GM21515 (cell line): ENCODE data around the gene BHLHA15.

ENCODE experiments used
- ATAC-seq: cut with Tn5 transposase; IDR thresholded peaks from one replicate; pipeline ENCODE4 v1.9.1; 2021; ENCODE audit not compliant: unreplicated experiment

Gene BHLHA15

DNA sequence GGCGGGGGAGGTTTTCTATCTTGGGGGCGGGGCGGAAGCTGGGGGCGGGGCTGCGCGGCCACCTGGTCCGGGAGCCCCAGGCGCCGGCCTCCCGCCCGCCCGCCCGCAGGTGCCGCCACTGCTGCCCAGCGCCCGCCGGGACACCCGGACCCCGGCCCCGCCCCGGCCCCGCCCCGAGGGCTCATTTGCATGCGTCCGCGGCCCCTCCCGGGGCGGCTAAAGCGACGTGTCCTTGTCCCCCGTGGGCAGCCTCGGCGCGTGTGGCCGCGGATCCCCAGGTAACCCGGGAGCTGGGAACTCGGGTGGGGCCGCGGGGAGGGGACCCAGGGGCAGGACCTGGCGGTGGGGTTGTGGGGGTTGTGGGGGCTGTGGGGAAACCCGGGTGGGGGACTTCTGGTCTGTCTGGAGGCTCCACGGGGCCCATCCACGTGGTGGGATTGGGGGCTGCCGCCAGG lies at the start of gene BHLHA15:
Gene BHLHA15 (plus strand): TSS at position 219 of the 455 bp plus-strand sequence. CDS start 871 bp downstream, outside the sequence.
- ATAC-seq, result no peak

DNA sequence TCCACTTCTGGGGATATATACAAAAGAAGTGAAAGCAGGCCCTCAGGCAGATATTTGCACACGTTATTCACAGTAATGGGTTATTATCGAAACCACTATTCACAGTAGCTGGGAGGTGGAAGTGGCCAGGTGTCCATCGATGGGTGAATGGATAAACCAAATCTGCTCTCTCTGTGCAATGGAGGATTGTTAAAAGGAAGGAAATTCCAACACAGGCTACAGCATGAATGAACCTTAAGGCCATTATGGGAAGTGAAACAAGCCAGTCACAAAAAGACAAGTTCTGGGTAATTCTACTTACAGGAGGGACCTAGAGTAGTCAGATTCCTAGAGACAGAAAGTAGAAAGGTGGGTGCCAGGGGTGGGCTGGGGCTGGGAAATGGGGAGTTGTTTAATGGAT lies 48.5 kb upstream of the BHLHA15 start:
- no peak for ATAC-seq

DNA sequence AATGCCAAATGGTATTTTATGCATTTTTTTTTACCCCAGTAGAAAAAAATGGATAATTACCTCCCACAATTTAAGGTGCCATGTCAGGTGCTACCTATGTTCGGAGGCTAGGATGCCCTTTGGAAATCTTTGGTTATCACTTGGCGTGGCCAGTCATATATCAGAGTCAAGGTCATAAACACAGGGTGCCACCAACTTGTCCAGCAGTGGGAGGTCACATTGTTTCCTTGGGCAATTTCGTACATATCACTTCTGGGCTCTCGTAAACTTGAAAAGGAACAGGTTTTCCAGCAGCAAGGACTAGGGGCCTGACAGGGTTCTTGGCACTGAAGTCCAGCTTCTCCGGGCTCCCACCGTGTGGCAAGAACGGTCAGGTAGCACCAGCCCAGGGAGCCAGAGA lies 48.0 kb upstream of the BHLHA15 start:
- ATAC-seq, result no peak

DNA sequence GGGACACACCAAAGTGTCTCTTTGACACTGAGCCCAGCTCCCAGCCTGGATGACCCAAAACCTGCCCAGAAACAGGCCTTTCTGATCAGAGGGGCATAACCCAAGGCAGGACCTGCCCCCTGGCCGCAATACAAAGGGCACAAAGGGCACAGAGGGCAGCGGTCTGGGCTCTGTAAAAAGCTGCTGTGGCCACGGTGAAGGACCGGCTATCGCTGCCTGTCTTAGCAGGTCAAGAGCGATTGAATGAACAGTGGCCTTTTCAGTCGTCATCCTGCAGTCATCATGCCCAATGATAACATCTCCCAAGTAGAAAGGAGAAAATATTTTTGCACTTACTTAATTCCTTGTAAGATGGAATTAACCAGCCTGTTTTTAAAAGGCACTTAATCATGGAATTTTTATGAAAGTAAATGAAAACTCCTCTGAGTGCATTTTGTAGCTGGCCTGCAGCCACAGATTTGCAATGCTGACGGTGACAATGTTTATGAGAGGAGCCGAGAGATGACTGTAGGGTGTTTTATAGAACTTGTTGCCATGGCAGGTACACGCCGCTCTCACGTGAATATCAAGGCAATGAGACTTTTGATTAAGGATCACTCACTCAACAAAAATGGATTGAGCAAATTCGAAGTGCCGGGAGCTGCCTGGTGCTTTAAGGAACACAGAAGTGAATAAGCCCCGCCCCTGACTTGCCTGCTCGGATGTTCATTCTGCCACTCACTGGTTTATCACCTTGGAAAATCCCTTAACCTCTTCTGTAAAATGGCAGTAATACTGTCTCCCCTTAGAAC lies 47.3 kb upstream of the BHLHA15 start:
- no peak for ATAC-seq

DNA sequence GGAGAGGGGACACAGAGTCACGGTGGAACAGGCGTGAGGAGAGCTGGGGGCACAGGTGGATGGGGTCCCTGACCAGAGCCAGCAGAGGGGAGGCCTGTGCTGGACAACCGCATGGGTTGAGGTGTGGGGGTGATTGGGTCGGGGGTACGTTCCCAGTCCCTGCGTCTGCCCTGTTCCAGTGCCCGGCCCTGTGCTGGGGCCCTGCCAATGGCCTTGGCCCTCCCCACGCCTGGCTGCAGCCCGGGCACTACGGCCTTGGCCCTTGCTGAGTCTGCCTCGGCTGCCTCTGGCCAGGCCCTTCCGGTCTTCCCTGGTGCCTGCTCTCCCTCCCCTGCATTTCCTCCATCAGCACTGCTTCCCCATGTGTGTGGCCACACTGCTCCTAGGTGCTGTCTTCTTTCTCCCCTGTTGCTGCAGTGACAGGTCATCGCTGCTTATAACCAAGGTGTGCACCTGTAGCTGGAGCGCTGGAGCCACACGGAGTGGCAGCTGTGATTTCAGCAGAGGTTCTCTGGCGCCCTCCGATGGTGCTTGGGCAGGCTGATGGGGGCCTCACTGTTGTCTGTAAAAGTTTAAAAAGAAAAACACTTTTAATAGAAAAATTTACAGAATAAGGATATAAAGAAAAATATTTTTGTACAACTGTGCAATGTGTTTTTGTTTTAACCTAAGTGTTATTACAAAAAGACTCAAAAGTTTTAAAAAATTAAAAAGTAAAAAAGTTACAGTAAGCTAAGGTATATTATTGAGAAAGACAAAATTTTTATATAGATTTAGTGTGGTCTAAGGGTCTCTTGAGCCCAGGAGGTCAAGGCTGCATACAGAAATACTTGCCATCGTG lies 45.2 kb upstream of the BHLHA15 start:
- ATAC-seq, result no peak

DNA sequence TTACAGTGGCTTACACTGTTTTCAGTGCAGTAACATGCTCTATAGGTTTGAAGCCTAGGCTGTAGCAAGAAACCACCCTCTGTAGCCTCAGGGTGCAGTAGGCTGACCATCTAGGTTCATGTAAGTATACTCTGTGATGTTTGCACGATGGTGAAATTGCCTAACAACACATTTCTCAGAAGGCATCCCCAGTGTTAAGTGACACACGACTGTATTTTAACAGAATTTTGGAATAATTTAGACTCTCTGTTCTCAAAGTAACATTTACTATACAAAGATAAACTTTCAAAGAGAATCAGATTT lies 44.6 kb upstream of the BHLHA15 start:
- ATAC-seq, result no peak

DNA sequence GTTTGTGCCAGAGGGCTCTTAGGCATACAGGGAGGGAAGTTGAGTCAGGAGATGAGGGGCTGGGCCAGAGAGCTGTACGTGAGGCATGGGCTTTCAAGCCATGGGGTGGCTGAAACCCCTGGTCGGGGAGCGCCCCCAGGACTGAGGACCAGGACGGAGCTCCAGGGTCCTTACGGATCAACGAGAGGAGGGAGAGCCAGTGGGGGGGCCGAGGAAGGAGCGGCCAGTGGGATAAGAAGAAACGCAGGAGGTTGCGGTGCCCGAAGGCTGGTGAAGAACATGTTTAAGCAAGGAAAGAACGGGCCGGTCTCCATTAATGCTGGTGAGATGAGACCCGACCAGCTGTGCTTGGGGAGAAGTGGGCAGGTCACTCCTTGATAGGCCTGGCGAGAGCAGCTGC lies 43.6 kb upstream of the BHLHA15 start:
- ATAC-seq, result no peak

DNA sequence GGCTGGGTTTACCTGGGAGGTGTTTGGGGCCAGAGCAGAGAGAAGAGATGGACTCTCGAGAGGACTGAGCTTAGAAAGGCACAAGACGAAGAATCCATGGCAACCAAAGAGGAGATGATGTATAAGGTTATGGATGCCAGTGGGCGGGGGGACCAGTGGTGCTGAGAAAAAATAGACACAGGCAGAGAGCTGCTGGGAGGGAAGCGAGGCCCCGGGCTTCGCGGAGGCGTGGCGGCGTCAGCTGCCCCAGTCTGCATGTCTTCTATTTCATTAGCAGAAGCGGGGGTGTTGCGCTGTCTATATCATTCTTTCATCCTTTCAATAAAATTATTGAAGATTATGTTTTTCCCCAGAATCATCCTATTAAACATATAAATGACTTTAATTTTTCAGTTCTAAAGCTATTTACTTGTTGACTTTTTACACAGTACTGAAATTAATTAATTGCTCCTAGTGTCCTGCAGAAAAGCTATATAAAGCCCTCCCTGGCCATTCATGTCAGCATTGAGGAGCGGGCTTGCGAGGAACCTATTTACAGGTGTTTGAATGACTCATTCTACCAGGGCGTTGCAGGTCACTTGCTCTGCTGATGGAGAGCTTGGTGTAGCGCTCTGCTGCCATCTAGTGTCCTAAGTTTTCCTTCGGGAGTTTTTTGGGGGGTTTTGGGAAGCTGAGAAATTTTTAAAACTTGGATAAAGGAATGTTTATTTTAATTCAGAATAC lies 42.9 kb upstream of the BHLHA15 start:
- ATAC-seq, result no peak

DNA sequence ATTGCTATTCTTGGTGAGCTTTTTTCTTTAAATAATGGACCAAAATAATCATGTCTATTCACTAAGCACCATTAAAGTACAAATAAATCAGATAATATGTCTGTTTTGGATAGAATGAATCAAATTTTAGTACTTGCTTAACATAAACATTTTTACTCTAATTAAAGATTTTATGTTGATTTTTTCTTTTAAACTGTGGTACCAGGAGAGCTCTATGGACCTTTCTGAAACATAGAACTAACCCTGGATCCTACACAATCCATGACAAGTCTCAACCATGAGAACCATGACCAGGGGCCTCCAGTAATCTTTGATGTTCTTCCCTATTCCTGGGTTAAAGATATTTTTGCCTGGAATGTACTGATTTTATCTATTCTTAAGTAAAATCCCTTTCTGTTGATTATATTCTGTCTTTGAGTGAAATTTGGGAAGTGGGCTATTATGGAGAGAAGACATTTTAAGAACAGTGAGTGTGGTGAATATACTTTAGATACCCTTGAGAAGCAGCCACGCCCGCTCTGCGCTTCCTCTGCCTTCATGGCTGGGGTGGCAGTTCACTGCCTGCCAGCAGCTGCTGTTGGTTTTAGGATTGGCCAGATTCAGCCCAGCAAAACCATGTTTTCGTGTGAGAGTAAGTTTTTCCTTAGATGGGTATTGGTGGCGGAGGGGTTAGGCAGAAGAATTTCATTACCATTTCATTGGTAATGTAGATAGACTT lies 42.2 kb upstream of the BHLHA15 start:
- no peak for ATAC-seq

DNA sequence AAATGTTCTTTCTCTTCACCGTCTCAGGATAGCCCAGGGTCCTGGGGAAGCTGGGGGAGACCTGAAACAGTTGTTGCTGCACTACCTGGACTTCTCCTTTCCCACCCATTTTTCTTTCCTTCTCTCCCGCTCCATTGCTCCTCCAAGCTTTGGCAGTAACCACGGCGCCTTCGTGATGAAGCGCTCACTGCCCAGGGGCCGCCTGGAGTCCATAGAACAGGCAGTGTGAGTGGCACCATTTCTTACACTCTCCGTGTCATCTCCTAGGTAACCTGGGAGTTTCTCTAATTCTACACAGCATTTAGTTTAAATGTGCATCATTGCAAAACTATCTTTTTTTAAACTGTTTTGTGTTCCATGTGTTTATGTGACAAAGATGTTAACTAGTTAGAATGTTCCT lies 40.3 kb upstream of the BHLHA15 start:
- ATAC-seq, result no peak

DNA sequence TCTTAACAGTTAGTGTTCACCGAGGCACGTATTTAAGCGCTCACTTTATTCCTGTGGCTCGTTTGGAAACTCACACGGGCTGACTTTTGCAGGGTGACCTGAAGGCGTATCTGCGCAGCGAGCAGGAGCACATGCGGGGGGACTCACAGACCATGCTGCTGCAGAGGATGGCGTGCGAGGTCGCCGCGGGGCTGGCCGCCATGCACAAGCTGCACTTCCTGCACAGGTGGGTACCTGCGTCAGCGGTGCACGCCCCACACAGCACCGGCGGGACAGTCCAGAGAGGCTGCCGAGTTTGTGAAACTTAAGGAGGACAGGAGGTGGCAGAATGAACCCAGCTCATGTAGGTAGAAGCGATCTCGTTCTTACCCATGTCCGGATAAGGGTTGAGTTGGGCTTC lies 39.8 kb upstream of the BHLHA15 start:
- no peak for ATAC-seq

DNA sequence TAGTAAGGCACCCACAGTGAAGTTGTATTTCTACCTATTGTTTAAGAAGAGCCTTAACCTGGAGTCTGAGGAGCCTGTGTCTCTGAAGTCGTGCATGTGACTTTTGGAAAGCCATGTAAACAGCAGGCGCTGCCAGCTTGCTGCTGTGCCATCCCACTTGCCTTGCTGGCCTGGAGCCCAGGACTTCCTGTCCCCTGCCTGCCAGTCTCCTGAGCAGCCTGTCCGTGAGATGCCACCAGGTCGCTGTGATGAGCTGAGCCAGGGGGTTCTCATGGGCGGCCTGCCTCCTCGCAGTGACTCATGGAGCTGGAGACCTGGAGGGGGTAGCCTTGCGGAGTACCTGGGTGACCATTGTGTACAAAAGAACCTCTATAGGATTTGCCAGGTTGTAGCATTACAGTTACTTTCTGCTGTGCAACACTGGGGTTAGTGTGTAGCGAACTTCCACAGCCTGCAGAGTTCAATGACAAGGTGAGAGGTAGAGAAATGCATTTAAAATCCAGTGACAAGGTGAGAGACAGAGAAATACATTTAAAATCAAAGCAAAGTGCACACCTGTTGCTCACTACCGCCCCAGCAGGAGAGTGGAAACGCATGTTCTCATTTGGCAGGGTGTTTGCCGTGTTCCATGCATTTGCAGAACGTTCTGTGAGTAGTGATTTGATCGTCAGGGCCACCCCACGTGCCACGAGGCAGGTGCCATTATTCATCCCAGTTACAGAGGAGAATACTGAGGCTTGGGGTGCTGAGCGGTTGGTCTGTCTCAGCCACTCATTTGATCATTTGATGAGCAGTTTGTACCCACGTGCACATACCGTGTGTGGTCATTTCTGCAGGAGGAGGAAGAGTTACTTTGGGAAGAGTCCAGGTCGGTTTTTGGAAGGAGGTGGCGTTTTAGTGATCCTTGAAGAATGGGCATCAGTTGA lies 36.6 kb upstream of the BHLHA15 start:
- no peak for ATAC-seq

DNA sequence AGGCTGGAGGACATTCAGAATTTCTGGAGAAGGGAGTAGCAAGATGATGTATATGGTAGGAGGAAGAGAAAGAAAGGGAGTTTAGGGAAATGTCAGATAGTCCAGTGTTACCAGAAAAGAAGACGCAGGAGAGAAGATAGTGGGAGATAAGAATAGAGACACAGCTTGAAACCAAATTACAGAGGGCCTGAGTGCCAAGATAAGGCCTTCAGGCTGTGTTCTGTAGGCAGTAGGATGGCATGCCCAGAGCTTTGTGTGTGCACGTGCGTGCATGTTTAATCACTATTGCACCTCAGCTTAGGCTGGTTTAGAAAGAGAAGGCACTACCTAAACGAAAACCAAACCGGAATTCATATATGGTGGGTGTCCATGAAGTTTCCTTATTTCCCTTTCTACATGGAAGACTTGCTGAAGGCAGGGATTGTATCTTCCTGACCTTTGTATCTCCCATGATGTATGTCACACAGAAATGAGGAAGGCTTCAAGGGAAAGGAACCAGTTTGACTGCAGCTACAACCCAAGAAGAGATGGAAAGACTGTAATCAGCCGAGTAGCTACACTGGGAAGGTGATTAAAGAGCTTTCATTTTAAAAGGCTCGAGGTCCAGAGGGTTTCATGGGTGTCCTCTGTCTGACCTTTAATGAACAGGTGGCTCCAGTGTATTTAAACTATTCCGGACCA lies 35.8 kb upstream of the BHLHA15 start:
- no peak for ATAC-seq

DNA sequence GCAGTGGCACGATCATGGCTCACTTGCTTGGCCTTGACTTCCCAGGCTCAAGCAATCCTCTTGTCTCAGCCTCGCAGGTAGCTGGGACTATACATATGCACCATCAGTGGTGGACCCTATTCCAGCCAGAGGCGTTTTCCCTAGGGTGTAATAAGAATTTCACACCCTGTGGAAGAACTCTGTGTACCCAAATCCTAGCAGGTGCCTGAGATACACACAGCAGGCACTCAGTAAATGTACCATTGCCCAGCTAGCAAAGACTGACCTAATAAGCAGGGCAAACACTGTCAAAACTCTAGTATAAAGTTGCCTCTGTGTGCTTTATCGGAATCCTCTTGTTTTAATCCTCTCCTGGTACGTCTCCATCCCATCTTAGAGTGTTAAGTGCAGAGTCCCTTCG lies 33.7 kb upstream of the BHLHA15 start:
- no peak for ATAC-seq

DNA sequence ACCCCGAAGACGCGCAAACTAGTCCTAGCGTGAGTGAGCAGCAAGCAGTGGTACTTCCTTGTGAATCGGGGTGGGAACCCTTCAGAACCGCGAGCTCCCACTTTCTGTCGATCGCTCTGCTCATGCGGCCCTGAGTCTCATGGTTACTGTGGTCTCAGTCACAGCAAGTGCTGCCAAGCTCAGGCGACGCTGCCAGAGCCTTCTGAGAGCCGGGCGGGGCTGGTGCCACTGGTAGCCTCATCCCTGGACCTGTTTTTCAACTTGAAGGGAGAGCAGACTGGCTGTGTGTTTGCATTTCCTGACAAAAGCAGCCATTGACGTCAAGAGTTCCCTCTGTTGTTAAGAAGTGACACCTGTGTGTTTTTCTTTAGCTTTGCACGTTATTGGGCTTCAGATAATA lies 32.9 kb upstream of the BHLHA15 start:
- no peak for ATAC-seq

DNA sequence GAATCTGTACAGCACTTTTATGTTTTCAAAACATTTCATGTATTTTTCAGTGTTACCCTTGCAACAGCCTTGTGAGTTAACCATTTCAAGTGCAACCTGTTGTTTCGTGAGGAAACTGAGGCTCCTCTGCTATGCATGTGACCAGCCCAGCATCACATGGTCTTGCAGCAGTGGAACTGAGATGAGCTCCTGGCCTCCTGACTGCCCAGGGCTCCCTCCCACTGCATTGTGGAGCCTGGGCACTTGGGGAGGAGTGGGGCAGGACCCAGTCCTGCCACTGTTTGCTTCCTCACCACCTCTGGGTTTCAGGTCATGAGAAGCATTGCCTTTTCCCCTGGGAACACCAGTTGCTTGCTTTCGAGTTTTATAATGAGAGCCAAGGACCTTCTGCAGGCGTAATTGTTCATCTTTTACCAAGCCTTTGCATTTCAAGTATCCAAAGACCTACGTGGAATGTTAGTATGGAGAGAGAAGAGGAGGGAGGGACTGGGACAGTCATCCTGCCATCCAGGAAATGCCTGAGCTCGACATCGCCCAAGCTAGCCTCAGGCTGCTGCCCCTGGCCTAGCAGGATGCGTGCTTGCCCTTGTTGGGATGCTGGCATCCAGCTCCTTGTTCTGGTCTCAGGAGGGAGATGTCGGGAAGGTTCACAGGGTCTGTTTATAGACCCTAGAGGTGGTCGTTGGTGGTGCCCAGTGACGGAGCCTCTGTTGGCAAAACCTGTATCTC lies 32.3 kb upstream of the BHLHA15 start:
- ATAC-seq, result no peak

DNA sequence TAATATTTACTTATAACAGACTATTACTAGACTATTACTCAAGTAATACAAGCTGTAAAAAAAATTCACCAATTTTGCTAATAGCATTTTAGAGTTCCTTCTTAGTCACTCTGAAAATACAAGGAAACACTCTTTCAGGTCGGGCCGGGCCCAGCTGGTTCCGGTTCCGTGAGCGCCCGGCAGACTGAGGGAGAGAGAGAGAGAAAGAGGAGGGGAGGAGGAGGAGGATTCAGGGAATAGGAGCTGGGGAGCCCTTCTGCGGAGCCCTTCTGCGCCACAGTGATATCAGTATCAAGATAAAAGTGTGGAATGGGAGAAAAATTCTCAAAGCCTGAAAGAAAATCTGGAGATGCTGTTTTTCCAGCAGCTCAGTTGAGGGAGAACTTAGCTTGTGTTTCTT lies 30.5 kb upstream of the BHLHA15 start:
- no peak for ATAC-seq

DNA sequence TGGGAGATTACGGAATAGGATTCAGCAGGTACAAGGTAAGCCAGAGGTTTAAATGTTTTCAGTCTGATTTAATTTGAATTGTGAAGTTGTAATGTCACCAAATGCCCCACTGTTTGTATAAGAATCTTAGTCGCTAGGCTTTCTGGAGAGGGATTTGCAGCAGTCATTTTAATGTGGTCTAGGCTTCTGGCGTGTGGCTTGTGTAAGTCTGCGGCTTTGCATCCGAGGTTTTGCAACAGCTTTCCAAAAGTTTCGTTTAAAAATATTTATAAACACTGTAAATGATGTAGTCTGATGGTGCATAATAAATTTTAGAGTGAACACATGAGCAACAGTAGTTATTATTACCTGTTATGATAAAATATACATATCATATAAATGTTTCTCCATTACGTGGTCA lies 26.1 kb upstream of the BHLHA15 start:
- ATAC-seq, result no peak
